IMR-90 (cell line): ENCODE measurements around the gene C7orf33. TPM values are rescaled to one million over a fixed set of nuclear protein-coding genes. Genes with fewer than 3 reads are reported as not detected.

Experiments
- ATAC-seq: fragments of 200-7000 bp; cut with Tn5 transposase; 2 replicates; pipeline ENCODE4 v1.9.1; 2020; ENCODE audit warnings: low read depth, mild to moderate bottlenecking, moderate library complexity
- BruUV-seq: library from RNA; stranded (reverse); fragments of 400-500 nt; replicated peaks from 2 replicates; lab custom pipeline; 2021; lab: Mats Ljungman, UMichigan
- CTCF ChIA-PET: fragments of 300-600 bp; formaldehyde crosslinking; extraction: SDS; loops from one replicate; lab custom pipeline; 2021; ENCODE audit warnings: antibody characterized with exemption; lab: Yijun Ruan, JAX
- POLR2A ChIA-PET: fragments of 300-600 bp; sonication (Branson Sonifier 250); formaldehyde crosslinking; loops from one replicate; lab custom pipeline; 2022; ENCODE audit warnings: antibody characterized with exemption; ENCODE audit not compliant: unreplicated experiment; lab: Charles Lee
- DNase-seq: peaks from one replicate; pipeline ENCODE4 v3.0.0; 2013
- H2AFZ ChIP-seq: replicated peaks from 2 replicates; pipeline ENCODE3; 2013; ENCODE audit warnings: low read length, mild to moderate bottlenecking; ENCODE audit not compliant: poor library complexity
- H2AK5ac ChIP-seq: 2 replicates; pipeline ENCODE4 v1.6.1; 2013; ENCODE audit warnings: low read depth, low read length, inconsistent platforms
- H2AK9ac ChIP-seq: replicated peaks from 2 replicates; pipeline ENCODE3; 2013; ENCODE audit warnings: mild to moderate bottlenecking, low read depth, low read length, moderate library complexity; ENCODE audit not compliant: poor library complexity
- H2BK120ac ChIP-seq: 2 replicates; pipeline ENCODE4 v1.6.1; 2013; ENCODE audit warnings: low read depth, low read length, inconsistent platforms
- H2BK15ac ChIP-seq: 3 replicates; pipeline ENCODE4 v1.6.1; 2013; ENCODE audit warnings: low read depth, low read length, inconsistent platforms
- H2BK20ac ChIP-seq: 2 replicates; pipeline ENCODE4 v1.6.1; 2013; ENCODE audit warnings: low read depth, mild to moderate bottlenecking, inconsistent platforms, low read length, moderate library complexity
- H2BK5ac ChIP-seq: 2 replicates; pipeline ENCODE4 v1.6.1; 2013; ENCODE audit warnings: mild to moderate bottlenecking, low read depth, low read length, inconsistent platforms; ENCODE audit not compliant: poor library complexity, severe bottlenecking
- H3K14ac ChIP-seq: replicated peaks from 2 replicates; pipeline ENCODE4 v1.6.1; 2013; ENCODE audit warnings: low read depth, low read length, inconsistent platforms
- H3K18ac ChIP-seq: 2 replicates; pipeline ENCODE4 v1.6.1; 2013; ENCODE audit warnings: low read depth, low read length, control low read depth
- H3K23ac ChIP-seq: 2 replicates; pipeline ENCODE4 v1.6.1; 2013; ENCODE audit warnings: low read depth, low read length, inconsistent platforms
- H3K27ac ChIP-seq: 2 replicates; pipeline ENCODE4 v1.5.1; 2013; ENCODE audit warnings: mild to moderate bottlenecking, control low read depth, low read length; ENCODE audit not compliant: insufficient read depth
- H3K27me3 ChIP-seq: 2 replicates; pipeline ENCODE4 v1.6.1; 2013; ENCODE audit warnings: low read length; ENCODE audit not compliant: control insufficient read depth, insufficient read depth
- H3K36me3 ChIP-seq: 2 replicates; pipeline ENCODE4 v1.6.1; 2013; ENCODE audit warnings: low read length, mixed read lengths; ENCODE audit not compliant: control insufficient read depth, insufficient read depth
- H3K4ac ChIP-seq: 2 replicates; pipeline ENCODE4 v1.6.1; 2013; ENCODE audit warnings: low read depth, low read length, inconsistent platforms
- H3K4me1 ChIP-seq: 2 replicates; pipeline ENCODE4 v1.6.1; 2013; ENCODE audit warnings: low read length, mixed read lengths; ENCODE audit not compliant: control insufficient read depth, insufficient read depth
- H3K4me2 ChIP-seq: 2 replicates; pipeline ENCODE4 v1.6.1; 2013; ENCODE audit warnings: low read depth, mild to moderate bottlenecking, control low read depth, low read length, moderate library complexity
- H3K4me3 ChIP-seq: 2 replicates; pipeline ENCODE4 v1.5.1; 2013; ENCODE audit warnings: low read depth, mild to moderate bottlenecking, control low read depth, low read length, moderate library complexity; ENCODE audit not compliant: insufficient read depth
- H3K56ac ChIP-seq: 2 replicates; pipeline ENCODE4 v1.6.1; 2013; ENCODE audit warnings: low read length, inconsistent platforms; ENCODE audit not compliant: insufficient read depth; ENCODE audit errors: extremely low read depth
- H3K79me1 ChIP-seq, 2 experiments: 2 replicates each; pipeline ENCODE4 v1.6.1; 2013; ENCODE audit warnings: low read length in 2 of 2, inconsistent platforms in 1 of 2, low read depth in 1 of 2
- H3K9ac ChIP-seq: 2 replicates; pipeline ENCODE4 v1.6.1; 2013; ENCODE audit warnings: low read depth, low read length, control low read depth
- H3K9me1 ChIP-seq: 2 replicates; pipeline ENCODE4 v1.6.1; 2013; ENCODE audit warnings: low read length, inconsistent platforms; ENCODE audit not compliant: insufficient read depth
- H3K9me3 ChIP-seq: 2 replicates; pipeline ENCODE4 v1.6.1; 2013; ENCODE audit warnings: low read length; ENCODE audit not compliant: control insufficient read depth, insufficient read depth
- H4K20me1 ChIP-seq: 2 replicates; pipeline ENCODE4 v1.6.1; 2013; ENCODE audit warnings: low read length, inconsistent platforms; ENCODE audit not compliant: insufficient read depth
- H4K5ac ChIP-seq: 2 replicates; pipeline ENCODE4 v1.6.1; 2013; ENCODE audit warnings: mild to moderate bottlenecking, low read depth, low read length, control low read depth
- H4K8ac ChIP-seq, 2 experiments: 2 replicates each; pipeline ENCODE4 v1.6.1; 2013; ENCODE audit warnings: low read depth in 2 of 2, low read length in 2 of 2, control low read depth in 1 of 2, inconsistent platforms in 1 of 2
- H4K91ac ChIP-seq: 2 replicates; pipeline ENCODE4 v1.6.1; 2013; ENCODE audit warnings: low read depth, low read length, inconsistent platforms; ENCODE audit not compliant: insufficient read depth
- BHLHE40 ChIP-seq: fragments of 150-350 bp; IDR thresholded peaks from 2 replicates; pipeline ENCODE4 v1.6.1; 2016; ENCODE audit warnings: mild to moderate bottlenecking, low read depth, low read length
- CEBPB ChIP-seq: IDR thresholded peaks from 2 replicates; pipeline ENCODE4 v1.6.1; 2012; ENCODE audit warnings: low read depth, low read length, improper control_type of control experiment
- CHD1 ChIP-seq: IDR thresholded peaks from 2 replicates; pipeline ENCODE4 v1.6.1; 2012; ENCODE audit warnings: low read depth, low read length, improper control_type of control experiment
- FOS ChIP-seq: fragments of 150-350 bp; IDR thresholded peaks from 2 replicates; pipeline ENCODE4 v1.6.1; 2016; ENCODE audit warnings: low read depth, low read length
- MAFK ChIP-seq: IDR thresholded peaks from 2 replicates; pipeline ENCODE4 v1.6.1; 2012; ENCODE audit warnings: low read depth, low read length, improper control_type of control experiment
- MAZ ChIP-seq: IDR thresholded peaks from 2 replicates; pipeline ENCODE4 v1.6.1; 2012; ENCODE audit warnings: low read depth, mild to moderate bottlenecking, low read length, improper control_type of control experiment, moderate library complexity, borderline replicate concordance
- MXI1 ChIP-seq: IDR thresholded peaks from 2 replicates; pipeline ENCODE4 v1.6.1; 2012; ENCODE audit warnings: low read depth, mild to moderate bottlenecking, low read length, moderate library complexity, borderline replicate concordance
- NFE2L2 ChIP-seq: fragments of 150-350 bp; IDR thresholded peaks from 2 replicates; pipeline ENCODE4 v1.6.1; 2016; ENCODE audit warnings: low read depth, mild to moderate bottlenecking, low read length
- POLR2A ChIP-seq: IDR thresholded peaks from 2 replicates; pipeline ENCODE4 v1.6.1; 2012; ENCODE audit warnings: mild to moderate bottlenecking, low read depth, low read length
- RAD21 ChIP-seq: IDR thresholded peaks from 2 replicates; pipeline ENCODE4 v1.6.1; 2012; ENCODE audit warnings: low read length, improper control_type of control experiment
- RCOR1 ChIP-seq: IDR thresholded peaks from 2 replicates; pipeline ENCODE4 v1.6.1; 2012; ENCODE audit warnings: mild to moderate bottlenecking, low read length, improper control_type of control experiment; ENCODE audit not compliant: insufficient replicate concordance
- RFX5 ChIP-seq: IDR thresholded peaks from 2 replicates; pipeline ENCODE4 v1.8.0; 2012; ENCODE audit warnings: low read depth, mild to moderate bottlenecking, low read length, moderate library complexity
- SMC3 ChIP-seq: fragments of 150-350 bp; IDR thresholded peaks from 2 replicates; pipeline ENCODE4 v1.6.1; 2016; ENCODE audit warnings: low read depth, mild to moderate bottlenecking, antibody characterized with exemption, low read length, moderate library complexity
- dilution Hi-C: fragments of 300-500 bp; cut with HindIII; formaldehyde crosslinking; loops from one replicate; pipeline ENCODE4 v1.14.3; 2018; ENCODE audit warnings: low sequenced_read_pairs; ENCODE audit not compliant: unreplicated experiment
- in situ Hi-C: fragments of 300-500 bp; cut with MboI; formaldehyde crosslinking; loops from 3 replicates; pipeline ENCODE4 v1.14.3; 2019; ENCODE audit warnings: low sequenced_read_pairs, inconsistent platforms, mixed read lengths
- intact Hi-C: fragments of 100-400 bp; cut with micrococcal nuclease; formaldehyde crosslinking; loops from 2 replicates; pipeline ENCODE4 v1.10.0; 2022
- polyA plus RNA-seq, 3 experiments: library from polyadenylated mRNA; depleted of rRNA; stranded (reverse); fragments of >200 nt; gene quantifications; 2 replicates each; pipeline ENCODE4 v1.2.3, GENCODE V29; 2012; ENCODE audit warnings: low replicate concordance in 1 of 3
- total RNA-seq: library from RNA; depleted of rRNA; stranded (reverse); fragments of >200 nt; gene quantifications from 2 replicates; pipeline ENCODE4 v1.2.3, GENCODE V29; 2012
- TF ChIP-seq, protein P1 (sequence below): conservative IDR thresholded peaks from 2 replicates; pipeline ENCODE4 v1.5.1; 2012; ENCODE audit warnings: mild to moderate bottlenecking, low read depth, low read length, improper control_type of control experiment
- TF ChIP-seq, protein P2 (sequence below): fragments of 150-350 bp; IDR thresholded peaks from 2 replicates; pipeline ENCODE4 v1.6.1; 2017; ENCODE audit warnings: mild to moderate bottlenecking, antibody characterized with exemption, low read length, low read depth
- TF ChIP-seq, protein P3 (sequence below): fragments of 150-350 bp; IDR thresholded peaks from 2 replicates; pipeline ENCODE4 v1.6.1; 2016; ENCODE audit warnings: low read depth, mild to moderate bottlenecking, low read length, moderate library complexity, borderline replicate concordance

The C7orf33 gene
- total and polyA plus RNA-seq, 2 of the 4 experiments (the other 2 are of a cell fraction), result not detected

DNA sequence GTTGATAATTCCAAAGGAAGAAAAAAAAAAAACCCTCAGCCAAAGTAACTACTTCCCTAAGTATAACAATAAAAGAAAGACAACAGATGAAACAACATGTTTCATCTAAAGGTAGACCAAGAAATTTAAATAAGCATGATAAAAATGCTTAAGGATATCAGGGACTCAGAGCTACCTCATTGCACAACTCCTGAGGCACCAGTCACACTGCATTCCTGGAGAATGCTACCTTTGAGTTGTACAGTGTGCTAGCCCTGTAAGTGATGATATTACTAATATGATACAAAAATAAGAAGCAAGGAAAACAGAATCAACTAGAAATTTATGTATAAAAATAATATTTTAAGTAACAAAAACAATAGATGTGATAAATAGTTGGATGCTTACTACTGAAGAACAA lies 29.5 kb upstream of the C7orf33 start:
- Histone ChIP-seq H3K9ac (no peak overlapping the region), H4K8ac (no peak overlapping the region), H2BK5ac (no peak overlapping the region), H3K4me3 (no peak overlapping the region), H4K91ac (no peak overlapping the region), H3K36me3 (no peaks in the 10 kb centered on the region), H4K5ac (no peak overlapping the region), H2AK5ac (no peak overlapping the region), H3K23ac (no peak overlapping the region), H2BK15ac (no peak overlapping the region), H3K18ac (no peak overlapping the region), H3K4me2 (no peak overlapping the region), H3K9me3 (no peaks in the 10 kb centered on the region), H4K20me1 (no peaks in the 10 kb centered on the region), H3K14ac (no peak overlapping the region), H2AFZ (no peak overlapping the region), H3K9me1 (no peaks in the 10 kb centered on the region), H3K4ac (no peak overlapping the region), H3K27ac (no peak overlapping the region), H2BK20ac (no peak overlapping the region), H3K4me1 (no peaks in the 10 kb centered on the region), H3K79me1 (no peaks in the 10 kb centered on the region), H3K27me3 (no peaks in the 10 kb centered on the region), H2BK120ac (no peak overlapping the region), H3K56ac (no peak overlapping the region), H2AK9ac (no peak overlapping the region)
- DNase-seq (no peak), ATAC-seq (no peak)
- TF ChIP-seq SMC3, result no peak
- TF ChIP-seq, protein P1, sequence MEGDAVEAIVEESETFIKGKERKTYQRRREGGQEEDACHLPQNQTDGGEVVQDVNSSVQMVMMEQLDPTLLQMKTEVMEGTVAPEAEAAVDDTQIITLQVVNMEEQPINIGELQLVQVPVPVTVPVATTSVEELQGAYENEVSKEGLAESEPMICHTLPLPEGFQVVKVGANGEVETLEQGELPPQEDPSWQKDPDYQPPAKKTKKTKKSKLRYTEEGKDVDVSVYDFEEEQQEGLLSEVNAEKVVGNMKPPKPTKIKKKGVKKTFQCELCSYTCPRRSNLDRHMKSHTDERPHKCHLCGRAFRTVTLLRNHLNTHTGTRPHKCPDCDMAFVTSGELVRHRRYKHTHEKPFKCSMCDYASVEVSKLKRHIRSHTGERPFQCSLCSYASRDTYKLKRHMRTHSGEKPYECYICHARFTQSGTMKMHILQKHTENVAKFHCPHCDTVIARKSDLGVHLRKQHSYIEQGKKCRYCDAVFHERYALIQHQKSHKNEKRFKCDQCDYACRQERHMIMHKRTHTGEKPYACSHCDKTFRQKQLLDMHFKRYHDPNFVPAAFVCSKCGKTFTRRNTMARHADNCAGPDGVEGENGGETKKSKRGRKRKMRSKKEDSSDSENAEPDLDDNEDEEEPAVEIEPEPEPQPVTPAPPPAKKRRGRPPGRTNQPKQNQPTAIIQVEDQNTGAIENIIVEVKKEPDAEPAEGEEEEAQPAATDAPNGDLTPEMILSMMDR, result no peak
- no peak for TF ChIP-seq RAD21
- no peak for TF ChIP-seq RCOR1
- TF ChIP-seq FOS, result no peak
- TF ChIP-seq MXI1, result no peak
- TF ChIP-seq MAFK, result no peak
- TF ChIP-seq POLR2A, result no peak
- no peak for TF ChIP-seq MAZ
- TF ChIP-seq, protein P2, sequence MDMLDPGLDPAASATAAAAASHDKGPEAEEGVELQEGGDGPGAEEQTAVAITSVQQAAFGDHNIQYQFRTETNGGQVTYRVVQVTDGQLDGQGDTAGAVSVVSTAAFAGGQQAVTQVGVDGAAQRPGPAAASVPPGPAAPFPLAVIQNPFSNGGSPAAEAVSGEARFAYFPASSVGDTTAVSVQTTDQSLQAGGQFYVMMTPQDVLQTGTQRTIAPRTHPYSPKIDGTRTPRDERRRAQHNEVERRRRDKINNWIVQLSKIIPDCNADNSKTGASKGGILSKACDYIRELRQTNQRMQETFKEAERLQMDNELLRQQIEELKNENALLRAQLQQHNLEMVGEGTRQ, result no peak
- TF ChIP-seq BHLHE40, result no peak
- no peak for TF ChIP-seq CHD1
- no peak for TF ChIP-seq CEBPB
- TF ChIP-seq, protein P3, sequence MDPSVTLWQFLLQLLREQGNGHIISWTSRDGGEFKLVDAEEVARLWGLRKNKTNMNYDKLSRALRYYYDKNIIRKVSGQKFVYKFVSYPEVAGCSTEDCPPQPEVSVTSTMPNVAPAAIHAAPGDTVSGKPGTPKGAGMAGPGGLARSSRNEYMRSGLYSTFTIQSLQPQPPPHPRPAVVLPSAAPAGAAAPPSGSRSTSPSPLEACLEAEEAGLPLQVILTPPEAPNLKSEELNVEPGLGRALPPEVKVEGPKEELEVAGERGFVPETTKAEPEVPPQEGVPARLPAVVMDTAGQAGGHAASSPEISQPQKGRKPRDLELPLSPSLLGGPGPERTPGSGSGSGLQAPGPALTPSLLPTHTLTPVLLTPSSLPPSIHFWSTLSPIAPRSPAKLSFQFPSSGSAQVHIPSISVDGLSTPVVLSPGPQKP, result no peak
- no peak for TF ChIP-seq NFE2L2
- no peak for TF ChIP-seq RFX5
- CTCF ChIA-PET, result no interaction called here
- in situ Hi-C loops, result no loop called here
- POLR2A ChIA-PET, result no interaction called here
- intact Hi-C loops, result no loop called here
- dilution Hi-C loops, result no loop called here
- BruUV-seq, result no TSS peak
